NOMO-1 treated with DMSO at 0.1 percent for 48 hours (cell line): ENCODE measurements around the gene DNAI2.

Source experiments
- DNase-seq: peaks from one replicate; lab custom pipeline; 2025; ENCODE audit not compliant: unreplicated experiment; lab: John Stamatoyannopoulos, UW

The DNAI2 gene, protein sequence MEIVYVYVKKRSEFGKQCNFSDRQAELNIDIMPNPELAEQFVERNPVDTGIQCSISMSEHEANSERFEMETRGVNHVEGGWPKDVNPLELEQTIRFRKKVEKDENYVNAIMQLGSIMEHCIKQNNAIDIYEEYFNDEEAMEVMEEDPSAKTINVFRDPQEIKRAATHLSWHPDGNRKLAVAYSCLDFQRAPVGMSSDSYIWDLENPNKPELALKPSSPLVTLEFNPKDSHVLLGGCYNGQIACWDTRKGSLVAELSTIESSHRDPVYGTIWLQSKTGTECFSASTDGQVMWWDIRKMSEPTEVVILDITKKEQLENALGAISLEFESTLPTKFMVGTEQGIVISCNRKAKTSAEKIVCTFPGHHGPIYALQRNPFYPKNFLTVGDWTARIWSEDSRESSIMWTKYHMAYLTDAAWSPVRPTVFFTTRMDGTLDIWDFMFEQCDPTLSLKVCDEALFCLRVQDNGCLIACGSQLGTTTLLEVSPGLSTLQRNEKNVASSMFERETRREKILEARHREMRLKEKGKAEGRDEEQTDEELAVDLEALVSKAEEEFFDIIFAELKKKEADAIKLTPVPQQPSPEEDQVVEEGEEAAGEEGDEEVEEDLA

DNA sequence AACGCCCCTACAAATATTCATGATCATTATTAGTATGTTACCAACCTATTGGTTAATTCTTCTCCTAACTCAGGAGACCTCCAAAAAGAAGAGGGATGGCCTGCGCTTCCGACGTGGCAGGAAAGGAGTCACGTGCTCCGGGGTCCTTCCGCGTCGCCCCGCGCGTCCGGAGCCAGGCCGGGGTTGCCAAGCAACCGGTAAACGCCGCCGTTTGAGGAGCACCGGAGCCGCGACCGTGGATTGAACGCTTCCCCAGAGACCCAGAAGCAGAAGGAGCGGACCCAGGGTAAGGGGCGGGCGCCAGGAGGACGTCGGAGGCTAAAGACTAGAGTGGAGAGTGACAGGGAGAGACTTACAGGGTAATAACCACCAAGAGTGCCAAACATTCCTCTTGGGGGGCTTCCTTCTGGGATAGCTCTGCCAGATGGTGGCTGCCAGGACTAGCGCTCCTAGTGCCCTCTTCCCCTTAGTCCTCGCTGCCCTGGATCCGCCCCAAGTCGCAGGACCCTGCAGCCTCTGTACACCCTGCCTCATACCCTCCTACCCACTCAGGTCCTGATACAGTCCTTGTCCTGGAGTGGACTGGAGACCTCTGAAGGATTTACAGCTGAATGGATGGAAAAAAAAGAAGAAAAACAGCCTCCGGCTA, at the start of gene DNAI2:
Gene DNAI2, plus strand, starts transcription at position 175 of the 649 bp plus-strand sequence. CDS start 7,584 bp downstream, outside the sequence.
- DNase-seq: no peak

DNA sequence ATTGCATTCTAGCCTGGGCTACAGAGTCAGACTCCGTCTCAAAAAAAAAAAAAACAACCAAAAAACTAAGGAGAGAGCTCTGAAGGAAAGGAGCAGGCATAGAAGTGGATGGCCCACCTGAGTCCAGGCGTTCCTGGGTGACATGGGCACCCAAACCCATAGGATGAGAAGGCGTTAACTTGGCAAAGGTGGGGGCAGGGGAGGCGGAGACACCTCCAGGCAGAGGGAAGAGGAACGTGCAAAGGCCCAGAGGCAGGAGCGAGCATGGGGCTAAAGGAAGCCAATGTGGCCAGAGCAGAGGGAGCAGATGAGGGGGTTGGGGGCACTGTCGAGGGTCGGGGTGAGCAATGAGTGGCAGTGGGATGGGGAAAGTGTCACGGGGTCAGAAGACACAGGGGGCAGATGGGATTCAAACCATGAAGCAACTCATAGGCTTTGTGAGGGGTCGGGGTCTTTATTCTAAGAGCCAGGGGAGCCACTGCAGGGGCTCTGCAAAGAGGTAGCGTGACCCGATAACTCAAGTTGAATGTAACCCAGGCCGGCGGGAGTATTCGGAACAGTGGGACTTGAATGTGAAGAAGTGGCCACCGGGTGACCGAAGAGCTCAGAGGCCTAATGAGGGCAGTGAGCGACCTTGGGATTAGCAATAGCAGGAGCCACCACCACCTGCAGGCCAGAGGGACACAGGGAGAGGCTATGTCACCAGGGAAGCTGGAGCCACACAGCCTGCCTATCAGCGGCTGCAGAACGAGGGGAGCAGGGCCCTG, 48.9 kb upstream of the DNAI2 start:
- no peak for DNase-seq

DNA sequence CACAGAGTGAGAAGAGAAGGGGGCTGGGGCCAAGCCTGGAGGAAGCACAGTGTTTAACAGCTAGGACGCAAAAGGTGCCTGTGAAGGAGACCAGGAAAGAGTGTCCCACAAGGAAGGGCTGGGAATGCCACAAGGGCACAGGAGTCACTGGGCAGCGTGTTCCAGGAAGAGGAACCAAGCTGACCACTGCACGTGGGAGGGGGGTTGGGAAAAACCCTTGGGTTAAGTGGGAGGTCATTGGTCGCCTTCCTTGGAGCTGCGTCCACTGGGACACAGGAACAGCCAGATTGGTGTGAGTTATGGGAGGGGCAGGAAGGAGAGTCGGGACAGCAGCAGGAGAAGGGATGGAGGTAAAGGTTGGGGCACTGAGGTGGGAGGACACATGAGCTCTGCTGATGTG, 47.8 kb upstream of the DNAI2 start:
- DNase-seq: no peak

DNA sequence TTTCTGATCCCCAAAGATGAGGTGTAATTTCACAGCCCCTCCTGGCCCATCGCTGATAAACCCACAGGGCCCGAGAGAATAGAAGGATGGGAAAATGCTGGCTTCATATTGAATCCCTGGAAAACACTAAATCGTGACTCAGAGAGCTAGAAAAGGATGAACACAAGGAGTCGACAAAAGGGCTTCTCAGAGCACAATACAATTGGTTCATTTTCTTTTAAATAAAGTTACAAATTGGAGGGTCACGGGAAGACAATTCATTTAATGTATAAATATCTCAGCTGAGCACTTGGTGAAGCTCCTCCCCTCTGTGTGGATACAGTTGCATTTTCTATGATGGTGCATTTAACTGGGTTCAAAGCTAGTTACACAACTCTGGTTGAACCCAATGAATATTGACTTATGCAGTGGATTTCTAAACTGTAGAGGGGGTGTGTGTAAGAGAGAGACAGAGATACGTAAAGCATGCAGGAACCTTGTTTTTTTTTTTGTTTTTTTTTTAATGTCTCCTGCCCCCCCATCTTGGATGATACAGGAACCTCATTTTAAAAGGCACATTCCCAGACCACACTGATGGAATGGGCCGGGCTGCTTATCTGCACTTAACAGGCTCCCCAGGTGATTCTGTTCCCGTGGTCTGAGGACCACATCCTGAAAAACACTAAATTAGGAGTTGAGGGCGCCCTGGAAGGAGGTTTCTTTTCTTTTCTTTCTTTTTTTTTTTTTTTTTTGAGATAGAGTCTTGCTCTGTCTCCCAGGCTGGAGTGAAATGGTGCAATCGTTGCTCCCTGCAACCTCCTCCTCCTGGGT, 46.6 kb upstream of the DNAI2 start:
- no peak for DNase-seq

- DNase-seq: no peak
Observed at GRCh38 chr17:74228306-74228978, 45.6 kb upstream of the DNAI2 start.

DNA sequence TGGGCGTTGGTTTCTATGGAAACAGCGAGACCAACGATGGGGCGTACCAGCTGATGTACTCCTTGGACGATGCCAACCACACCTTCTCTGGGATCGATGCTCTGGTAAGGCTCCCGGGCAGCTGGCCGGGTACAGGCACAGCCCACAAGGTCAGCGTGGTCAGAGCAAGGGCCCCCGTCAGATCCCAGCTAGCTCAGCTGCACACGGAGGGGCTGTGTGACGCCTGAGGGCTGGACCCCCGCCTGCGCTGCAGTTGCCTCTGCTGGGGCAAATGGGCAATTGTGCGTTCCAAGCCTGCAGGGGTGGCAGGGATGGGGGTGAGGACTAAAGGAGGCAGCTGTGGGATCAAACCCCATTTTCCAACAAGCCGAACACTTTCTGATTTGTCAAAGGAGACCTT, 43.1 kb upstream of the DNAI2 start:
- DNase-seq: no peak

- no peak for DNase-seq
Observed at GRCh38 chr17:74231928-74232907, 41.8 kb upstream of the DNAI2 start.

- DNase-seq: no peak
Observed at GRCh38 chr17:74233937-74234336, 40.1 kb upstream of the DNAI2 start.

GRCh38 chr17:74234486-74234885, 39.5 kb upstream of the DNAI2 start:
- DNase-seq: peak; percentile 53

GRCh38 chr17:74235040-74235581, 38.9 kb upstream of the DNAI2 start:
- peak; percentile 49 for DNase-seq

DNA sequence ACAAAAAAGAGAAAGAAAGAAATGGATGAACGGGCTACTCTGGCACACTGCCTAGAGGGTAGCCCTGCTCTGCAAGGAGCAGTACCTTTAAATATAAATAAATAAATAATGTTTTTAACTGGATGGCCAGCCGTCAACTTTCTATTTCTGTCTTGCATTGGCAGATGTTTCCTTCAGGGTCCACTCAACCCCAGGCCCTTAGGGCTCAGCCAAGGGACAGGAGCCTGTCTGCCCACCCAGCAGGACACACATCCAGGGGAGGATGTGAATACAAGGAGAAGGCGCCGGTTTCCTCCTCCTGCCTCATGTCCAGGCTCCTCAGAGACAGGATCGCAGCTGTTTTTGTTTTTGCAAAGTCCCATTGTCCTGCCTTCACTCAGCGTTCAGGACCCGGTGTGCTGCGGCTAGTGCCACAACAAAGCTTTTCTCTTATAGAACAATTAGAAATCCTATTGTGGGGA, 38.1 kb upstream of the DNAI2 start:
- no peak for DNase-seq

DNA sequence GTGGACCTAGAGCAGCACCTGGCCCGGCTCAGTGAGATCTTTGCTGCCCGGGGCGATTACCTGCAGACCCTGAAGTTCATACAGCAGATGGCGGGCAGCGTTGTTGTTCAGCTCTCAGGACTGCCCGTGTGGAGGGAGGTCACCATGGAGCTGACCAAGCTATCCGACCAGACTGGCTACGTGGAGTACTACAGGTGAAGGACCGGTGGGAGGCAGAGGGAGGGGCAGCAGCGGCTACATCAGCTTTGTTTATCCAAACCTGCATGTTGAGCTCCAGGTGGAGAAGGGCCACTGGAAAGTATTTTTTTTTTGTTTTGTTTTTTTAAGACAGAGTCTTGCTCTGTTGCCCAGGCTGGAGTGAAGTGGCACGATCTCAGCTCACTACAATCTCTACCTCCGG, 36.7 kb upstream of the DNAI2 start:
- DNase-seq: no peak

GRCh38 chr17:74239172-74239571, 34.9 kb upstream of the DNAI2 start:
- peak; percentile 63 for DNase-seq

- DNase-seq: no peak
Observed at GRCh38 chr17:74240618-74241205, 33.3 kb upstream of the DNAI2 start.

DNA sequence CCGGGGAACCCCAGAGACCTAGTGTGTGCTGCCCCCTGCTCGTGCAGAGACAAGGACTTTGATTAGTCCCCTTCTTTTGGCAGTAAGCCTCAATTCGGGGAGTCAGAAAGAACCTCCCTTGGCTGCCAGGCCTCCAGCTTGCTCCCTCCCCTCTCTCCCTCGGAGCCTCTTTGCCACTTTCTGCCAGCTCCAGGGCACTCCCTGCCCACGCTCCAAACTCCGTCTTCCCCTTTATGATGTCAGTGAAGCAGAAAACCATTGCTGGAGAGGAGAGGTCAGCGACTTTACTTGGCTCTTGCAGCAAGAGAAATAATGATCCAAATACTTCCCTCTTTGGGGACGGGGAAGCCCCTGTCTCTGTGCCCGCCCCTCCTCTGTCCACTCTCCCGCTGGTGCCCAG, 32.6 kb upstream of the DNAI2 start:
- no peak for DNase-seq

DNA sequence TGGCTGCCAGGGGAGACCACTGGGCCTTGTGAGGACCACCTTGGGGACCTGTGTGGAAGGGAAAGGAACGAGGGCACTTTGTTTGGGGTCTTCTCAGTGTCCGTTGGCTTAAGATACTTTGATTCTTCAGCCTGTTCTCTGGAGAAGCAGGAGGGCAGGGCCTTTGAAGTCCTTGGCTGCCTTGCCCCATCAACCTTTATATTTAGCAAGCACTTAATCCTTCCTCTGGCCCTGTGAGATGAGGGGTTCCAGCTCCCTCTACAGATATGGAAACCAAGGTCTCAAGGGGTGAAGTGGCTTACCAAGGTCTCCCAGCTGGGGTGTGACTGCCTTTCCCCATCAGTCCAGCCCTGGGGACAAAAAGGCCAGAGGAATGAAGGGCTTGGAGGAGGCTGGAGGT, 32.2 kb upstream of the DNAI2 start:
- DNase-seq: no peak

GRCh38 chr17:74243013-74243755, 30.9 kb upstream of the DNAI2 start:
- no peak for DNase-seq
